HG03103 (cell line): Measurements from ENCODE around the gene DPPA4.

Experiments
- ATAC-seq: cut with Tn5 transposase; IDR thresholded peaks from one replicate; pipeline ENCODE4 v1.9.1; 2021; ENCODE audit warnings: low read depth; ENCODE audit not compliant: unreplicated experiment

The DPPA4 gene

DNA sequence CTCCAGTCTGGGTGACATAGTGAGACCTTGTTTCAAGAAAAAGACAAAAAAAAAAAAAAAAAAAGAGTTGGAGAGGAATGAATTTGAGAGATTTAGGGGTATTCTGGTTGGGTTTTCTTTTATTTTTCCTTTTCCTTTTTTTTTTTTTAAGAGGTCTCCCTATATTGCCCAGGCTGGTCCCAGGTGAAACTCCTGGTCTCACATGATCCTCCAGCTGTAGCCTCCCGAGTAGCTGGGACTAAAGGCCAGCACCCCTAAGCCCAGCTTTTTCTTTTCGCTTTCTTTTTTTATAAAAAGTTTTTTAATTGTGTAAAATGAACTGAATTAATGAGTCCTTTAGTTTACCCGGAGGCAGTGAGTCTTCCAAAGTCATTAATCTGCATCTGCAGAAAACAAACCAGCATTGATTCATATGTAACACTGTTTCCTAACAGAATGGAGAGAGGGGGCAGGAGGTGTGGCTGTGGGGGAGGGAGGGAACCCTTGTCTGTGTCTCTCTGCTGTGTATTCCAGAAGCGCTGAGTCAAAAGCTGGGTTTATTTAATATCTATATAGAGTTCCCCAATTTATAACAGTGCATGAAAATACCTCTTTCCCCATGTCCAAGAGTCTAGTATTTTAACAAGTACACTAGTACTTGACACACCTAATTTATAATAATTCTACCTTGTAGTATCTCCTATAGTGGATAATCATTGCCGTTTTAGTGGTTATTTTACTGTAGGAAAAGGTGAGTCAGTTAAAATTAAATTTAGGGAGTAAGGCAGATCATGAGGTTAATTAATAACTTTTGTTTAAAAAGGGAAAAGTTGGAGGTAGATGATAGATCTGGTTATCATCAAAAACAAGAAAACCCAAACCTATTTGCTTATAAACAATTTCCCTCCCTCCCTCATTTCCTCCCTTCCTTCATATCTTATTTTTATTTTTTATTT is 2.6 kb upstream of the DPPA4 start:
- no peak for ATAC-seq

DNA sequence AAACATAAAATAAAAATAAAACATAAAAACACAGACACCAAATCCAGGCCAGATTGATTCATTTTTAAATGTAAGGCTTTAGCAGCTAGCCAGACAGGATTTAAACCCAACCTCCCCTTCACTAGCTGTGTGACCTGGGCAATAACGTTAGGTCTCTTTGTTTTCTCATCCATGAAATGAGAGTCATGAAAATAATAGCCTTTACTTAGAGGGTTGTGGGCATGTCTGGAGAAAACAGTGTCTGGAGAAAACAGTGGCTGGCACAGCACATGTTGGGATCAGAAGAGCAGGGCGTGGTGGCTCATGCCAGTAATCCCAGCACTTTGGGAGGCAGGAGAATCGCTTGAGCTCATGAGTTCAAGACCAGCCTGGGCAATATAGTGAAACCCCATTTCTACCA is 1.9 kb upstream of the DPPA4 start:
- no peak for ATAC-seq

DNA sequence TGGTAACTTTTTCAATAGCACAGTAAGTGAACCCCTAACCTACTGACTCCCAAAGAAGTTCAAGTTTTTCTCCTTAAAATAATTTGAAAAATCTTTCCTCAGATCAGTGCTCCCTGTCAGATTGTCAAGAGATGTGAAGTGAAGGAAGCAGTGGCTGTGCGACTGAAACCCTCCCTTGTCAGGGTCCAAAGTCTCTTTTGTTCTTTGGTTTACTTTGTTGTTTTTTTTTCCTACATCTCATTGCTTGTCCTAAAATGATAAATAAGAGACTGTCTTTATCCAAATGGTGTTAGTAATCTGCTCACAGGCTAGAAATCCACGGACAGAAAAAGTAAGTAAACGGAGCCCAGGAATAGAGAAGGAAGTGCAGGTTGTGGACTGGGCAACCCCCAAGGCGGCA is 976 bp upstream of the DPPA4 start:
- ATAC-seq: no peak

DNA sequence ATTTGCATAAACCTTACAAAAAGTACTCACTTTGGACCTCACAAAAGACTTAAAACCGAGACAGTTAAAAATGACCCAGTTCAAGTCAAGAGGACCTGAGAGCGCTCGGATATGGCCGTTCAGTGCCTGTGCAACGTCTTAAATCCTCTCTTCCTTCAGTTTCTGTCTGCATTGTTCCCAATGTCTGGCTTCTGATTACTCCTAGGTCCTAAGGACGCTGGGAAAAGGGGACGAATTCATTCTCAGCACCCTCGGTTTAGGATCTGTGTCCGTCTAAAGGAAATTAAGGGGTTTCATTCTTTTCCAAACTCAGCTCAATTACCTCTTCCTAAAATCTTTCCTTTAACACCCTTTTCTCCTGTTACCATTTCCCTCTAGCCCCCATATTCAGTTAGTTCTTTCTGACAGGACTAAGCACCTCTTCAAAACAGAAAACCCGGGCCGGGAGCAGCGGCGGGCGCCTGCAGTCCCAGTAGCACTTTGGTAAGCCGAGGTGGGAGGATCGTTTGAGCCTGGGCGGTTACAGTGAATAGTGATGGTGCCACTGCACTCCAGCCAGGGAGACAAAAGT is 970 bp downstream of the DPPA4 start:
- no peak for ATAC-seq

DNA sequence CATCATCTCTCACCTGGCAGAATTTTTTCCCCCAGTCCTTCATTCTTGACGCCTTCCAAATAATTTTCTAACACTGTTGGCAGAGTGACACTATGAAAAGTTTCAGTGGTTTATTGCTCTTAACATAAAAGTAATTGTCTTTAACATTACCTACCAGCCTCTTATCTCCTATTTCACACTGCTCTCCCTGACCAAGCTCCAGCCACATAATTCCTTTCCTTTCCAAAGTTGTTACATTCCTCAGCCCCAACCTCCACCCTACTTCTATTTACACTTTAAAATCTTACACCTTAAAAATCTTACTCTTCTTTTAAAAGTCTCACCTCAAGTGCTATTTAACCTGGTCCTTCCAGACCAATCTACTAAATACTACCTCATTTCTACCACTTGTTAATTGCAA is 2.8 kb downstream of the DPPA4 start:
- ATAC-seq: no peak

DNA sequence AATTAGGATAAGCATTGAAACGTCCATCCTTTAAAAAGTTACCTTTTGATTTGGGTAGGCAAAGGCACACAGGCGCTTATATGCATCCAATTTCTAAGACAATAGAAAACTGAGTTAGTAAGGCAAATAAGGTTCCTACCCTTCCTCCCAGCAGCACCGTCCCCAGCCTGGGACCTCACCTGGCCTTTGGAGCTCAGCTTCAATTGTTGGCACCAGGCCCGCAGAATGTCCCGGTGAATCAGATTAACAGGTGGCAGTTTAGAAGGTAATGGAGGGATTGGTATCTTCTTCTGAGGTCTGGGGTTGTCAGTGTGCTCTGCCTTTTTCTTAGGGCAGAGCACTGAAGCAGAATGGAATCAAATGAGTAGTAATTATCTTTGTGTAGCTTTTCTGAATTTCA is 5.7 kb downstream of the DPPA4 start:
- ATAC-seq: no peak

DNA sequence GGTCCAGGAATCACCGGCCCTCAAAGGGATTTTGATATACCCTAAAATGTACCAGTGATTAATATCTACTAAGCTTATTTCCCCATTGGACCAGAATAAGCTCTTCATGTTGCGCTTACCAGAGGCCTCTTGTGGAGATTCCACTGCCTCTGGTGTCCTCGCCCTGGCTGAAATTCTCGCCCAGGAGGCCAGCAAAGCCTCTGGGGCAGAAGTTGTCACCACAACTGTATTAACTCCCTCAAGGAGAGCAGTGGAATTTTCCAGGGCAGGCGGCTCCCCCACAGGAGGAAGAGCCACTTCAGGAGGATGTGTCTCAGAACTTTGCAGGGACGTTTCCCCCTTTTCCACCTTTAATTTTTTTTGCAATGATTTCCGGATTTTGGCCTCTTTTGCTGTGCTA is 6.9 kb downstream of the DPPA4 start:
- ATAC-seq: no peak

DNA sequence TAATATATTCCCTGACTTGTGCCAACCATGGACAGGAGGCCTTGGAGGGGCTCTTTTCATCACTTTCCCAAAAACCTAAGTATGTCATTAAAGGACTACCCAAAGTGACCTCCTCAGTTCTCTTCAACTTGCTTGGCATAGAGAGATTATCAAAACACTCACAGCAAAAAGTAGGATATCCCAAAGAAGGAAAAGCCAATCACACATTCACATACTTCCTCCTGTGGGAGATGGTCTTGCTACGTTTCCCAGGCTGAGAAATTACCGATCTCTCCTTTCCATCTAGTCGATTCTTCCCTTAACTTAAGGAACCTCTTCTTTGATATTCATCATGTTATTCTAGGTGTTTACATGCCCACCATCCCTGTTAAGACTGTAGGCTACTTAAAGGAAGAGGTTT is 9.1 kb downstream of the DPPA4 start:
- no peak for ATAC-seq

DNA sequence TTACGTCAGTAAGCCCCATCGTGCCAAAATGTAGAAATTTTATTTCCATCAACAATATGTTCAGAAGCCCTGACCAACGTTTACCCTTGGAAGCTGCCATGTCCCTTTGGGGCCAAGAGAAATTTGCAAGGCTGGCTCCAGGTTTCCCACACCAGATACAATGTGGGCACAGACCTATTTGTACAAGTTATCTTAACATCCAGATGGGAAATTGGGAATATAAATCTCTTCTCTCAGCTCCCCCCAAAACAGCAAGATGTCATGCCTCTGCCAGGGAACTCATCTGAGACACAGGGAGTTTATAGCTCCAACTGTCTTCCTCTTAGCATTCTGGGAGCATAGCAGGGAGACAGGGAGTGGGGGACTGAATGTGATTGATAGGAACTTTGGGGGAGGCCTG is 11.7 kb downstream of the DPPA4 start:
- ATAC-seq: no peak

DNA sequence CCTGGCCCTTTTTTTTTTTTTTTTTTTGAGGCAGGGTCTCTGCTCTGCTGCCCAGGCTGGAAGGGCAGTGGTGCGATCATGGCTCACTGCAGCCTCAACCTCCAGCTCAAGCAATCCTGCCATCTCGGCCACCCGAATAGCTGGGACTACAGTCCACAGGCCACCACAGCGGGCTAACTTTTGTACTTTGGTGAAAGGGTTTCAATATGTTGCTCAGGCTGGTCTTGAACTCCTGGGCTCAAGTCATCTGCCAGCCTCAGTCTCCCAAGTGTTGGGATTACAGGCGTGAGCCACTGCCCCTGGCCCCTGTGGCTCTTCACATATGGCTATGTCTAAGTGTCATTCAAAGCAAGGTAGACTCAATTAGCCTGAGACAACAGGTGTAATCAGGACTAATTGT is 12.2 kb downstream of the DPPA4 start:
- ATAC-seq: no peak

DNA sequence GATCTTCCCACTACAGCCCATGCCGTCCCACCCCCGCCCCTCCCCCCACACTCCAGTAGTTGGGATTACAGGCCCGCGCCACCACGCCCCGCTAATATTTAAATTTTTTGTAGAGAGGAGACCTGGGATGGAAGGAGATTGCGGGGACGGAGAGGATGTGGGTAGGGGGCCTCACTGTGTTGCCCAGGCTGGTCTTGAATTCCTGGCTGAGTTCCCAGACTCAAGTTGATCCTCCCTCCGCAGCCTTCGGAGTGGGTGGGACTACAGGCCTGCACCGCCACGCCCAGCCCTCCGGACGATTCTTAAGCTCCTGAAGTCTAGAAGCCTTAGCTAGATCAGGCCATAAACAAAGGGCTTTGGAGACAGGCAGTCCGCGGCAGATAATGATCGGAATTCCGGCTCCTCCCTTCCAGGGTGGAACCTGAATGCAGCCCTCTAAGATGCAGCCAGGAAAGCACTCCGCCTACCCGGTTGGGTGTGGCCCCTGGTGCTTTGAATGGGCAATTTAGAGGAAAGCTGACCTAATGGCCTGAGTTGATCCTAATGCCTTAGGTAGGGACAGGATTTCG is 21.1 kb downstream of the DPPA4 start, which contains the start of gene DPPA2:
Gene DPPA2 (minus strand): TSS at position 356 of the 569 bp plus-strand sequence. CDS start 1,975 bp downstream, outside the sequence.
- no peak for ATAC-seq

DNA sequence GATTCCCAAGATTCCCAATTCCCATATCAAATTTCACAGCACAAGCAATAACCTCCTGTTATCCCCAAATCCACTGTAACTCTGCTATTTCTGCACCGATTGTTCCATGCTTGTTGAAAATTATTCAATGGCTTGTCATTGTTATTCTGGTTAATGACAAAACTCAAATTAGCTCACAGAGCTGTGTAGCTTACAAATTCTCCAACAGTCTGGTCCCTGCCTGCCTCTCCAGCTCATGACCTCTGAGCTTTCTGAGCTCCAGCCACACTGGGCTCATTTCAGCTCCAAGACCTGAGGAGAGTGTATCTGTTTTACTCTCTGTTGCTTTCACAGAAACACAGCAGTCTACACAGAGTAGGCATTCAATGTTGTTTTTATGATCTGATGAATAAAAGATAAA is 24.3 kb downstream of the DPPA4 start:
- ATAC-seq: no peak

DNA sequence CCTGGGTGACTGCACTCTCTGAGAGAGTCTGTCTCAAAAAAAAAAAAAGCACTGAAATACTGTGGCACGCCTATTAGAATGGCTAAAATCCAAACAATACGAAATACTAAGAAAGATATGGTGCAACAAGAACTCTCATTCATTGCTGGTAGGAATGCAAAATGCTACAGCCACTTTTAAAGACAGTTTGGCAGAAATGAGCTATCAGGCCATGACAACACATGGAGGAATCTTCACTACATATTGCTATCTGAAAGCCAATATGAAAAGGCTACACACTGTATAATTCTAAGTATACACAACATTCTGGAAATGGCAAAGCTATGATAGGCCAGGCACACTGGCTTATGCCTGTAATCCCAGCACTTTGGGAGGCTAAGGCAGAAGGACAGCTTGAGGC is 39.9 kb downstream of the DPPA4 start:
- no peak for ATAC-seq

DNA sequence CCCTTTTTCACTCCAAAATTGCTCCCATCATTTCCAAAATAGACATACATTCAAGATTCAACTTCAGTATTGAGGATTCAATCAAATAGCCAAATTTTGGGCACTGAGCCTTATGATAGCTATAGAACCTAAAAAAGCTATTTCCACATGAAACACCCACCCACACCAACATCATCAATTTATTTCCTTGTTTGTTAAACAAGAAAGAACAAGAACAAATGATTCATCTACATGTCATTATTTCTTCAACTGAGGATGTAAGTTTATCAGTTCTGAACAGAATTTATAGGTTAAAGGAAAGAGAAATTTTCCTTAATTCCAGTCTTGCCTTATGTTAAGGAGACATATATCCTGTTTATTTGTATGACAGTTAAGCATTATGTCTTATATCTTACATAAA is 53.3 kb downstream of the DPPA4 start:
- no peak for ATAC-seq

DNA sequence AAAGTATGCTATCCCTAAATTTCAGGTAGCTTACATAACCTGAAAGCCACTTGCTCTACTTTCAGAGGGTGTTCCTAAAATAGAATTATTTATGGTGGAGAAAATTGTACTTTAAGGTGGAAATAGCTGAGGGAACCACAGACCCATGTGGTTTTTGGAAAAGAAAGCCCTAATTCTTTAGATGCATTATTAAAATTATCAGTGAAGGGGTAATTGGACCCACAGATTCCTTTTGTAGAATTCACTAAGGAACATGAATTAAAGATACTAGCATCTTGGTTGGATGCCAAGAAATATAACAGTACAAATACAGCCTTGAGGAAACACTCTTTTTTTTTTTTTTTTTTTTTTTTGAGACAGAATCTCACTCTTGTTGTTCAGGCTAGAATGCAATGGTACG is 58.8 kb downstream of the DPPA4 start:
- ATAC-seq: no peak

DNA sequence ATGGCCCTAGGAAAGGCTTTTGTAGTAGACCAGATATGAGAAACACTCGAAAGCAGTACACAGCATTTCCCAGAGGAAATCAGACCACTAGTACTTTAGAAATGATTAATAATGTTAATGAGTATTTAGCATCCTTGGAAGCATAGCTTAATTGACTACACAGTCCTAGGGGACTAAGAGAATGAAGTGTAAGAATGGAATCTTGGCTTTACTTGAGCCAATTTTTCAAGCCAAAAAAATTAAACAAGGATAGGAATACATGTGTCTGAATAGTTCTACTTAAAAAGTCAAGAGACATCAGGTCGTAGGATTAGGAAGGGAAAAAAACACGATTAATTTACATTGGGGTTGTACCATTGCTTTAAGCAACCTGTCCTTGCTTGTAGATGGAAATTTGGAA is 59.2 kb downstream of the DPPA4 start:
- ATAC-seq: no peak
